CD4-positive, alpha-beta T cell treated with Interleukin-1 beta for 1 hour (primary cell): ENCODE results near the gene TNK2.
A peak's percentile ranks its signal among the peaks of the same experiment; 100 is the strongest.
"Not testable (repeated sequence)": the region's sequence is repeated elsewhere in the genome, so short reads cannot be mapped to it uniquely, and the experiment has no call there.

ENCODE experiments used
- DNase-seq, 2 donors: peaks; one replicate each; pipeline ENCODE4 v3.0.0-alpha.2; 2020 to 2022

TNK2 gene

DNA sequence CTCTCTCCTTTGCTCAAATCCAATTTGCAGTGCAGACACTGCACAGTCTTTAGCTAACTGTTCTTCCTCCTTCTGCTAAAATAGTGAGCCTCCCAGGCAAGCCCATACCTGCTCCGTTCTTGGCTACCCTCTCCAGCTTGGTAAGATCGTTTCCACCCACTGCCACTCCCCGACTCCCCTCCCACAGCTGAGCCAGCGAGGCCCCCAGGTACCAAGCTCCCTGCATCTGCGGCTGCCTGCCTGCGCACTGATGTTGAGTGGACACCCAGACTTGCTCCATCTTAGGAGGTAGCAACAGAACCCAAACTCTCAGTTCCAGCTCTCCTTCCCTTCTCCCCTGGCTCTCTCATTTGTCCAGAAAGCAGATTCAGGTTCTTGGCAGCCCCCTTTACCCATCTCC is 7.9 kb upstream of the TNK2 start:
- no peak for DNase-seq

DNA sequence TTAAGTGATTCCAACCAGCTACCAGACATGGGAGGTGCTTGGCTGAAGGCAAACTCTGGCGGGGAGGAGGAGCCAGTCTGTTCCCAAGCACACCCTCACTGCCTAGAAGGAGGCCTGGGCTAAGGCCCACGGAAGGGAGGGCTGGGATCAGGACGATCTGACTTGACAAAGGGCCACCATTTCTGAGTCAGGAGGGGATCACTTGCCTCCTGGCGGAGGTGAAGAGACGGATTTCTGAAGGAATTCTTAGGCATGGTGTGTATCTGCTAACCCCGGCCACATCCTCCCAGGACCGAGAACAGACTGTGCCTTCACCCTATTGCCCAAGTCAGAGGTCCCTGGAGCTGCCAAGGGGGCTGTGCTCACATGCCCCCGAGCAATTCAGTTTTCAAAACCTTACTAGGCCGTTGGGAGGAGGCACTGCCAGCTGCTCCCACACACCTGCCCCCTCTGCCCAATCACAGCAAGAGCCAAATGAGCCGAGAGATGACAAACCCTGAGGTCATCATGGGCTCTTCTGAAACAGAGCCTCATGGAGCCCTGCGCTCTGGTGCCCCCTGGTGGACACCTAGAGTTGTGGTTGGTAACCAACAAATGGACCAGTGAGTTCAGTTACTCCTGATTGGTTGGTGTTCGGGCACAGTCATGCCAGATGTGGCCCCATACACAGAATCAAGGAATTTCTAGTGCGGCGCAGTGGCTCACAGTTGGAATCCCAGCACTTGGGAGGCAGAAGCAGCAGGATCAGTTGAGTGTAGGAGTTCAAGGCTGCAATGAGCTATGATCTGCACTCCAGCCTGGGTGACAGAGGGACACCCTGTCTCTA is 6.5 kb upstream of the TNK2 start:
- DNase-seq: peak; percentile 93 to 94

DNA sequence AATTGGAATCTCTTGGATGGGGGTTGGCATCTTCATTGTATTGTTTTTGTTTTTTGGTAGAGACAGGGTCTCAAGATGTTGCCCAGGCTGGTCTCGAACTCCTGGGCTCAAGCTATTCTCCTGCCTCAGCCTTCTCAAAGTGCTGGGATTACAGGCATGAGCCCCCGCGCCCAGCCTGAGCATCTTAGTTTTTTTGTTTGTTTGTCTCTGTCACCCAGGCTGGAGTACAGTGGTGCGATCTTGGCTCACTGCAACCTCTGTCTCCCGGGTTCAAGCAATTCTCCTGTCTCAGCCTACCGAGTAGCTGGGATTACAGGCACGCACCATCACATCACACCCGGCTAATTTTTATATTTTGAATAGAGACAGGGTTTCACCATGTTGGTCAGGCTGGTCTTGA is 5.8 kb upstream of the TNK2 start:
- DNase-seq: not testable (repeated sequence)

DNA sequence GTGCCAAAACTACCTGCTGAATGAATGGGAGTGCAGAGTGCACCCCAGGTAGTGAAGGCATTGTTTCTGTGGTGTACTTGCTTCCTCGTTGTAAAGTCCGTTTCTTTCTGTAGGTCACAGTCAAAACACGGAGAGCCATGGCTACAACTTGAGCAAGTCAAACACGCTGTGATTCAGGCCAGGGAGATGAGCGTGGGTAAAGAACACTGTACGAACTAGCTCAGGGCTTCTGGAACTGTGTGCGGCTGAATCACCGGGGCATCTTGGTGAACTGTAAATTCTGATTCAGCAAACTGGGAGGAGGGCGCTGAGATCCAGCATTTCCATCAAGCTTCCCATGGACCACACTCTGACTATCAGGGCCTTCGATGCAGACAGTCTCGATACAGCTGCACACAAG is 5.0 kb upstream of the TNK2 start:
- DNase-seq: no peak

DNA sequence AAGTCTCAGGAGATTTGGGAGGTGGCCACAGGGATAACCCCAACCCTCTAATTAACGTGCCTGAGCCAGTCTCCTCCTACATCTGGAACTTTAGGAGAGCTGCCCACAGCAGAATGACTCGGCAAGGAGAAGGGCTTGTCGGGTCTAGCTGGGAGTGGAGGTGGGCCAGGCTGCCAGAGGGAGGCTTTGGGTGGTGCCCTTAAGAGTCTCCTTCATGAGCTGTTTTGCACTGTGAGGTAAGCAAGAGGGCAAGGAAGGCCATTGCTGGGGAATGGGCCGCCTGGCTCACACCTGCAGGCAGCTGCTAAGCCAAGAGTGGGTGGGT is 3.6 kb upstream of the TNK2 start:
- DNase-seq: no peak

DNA sequence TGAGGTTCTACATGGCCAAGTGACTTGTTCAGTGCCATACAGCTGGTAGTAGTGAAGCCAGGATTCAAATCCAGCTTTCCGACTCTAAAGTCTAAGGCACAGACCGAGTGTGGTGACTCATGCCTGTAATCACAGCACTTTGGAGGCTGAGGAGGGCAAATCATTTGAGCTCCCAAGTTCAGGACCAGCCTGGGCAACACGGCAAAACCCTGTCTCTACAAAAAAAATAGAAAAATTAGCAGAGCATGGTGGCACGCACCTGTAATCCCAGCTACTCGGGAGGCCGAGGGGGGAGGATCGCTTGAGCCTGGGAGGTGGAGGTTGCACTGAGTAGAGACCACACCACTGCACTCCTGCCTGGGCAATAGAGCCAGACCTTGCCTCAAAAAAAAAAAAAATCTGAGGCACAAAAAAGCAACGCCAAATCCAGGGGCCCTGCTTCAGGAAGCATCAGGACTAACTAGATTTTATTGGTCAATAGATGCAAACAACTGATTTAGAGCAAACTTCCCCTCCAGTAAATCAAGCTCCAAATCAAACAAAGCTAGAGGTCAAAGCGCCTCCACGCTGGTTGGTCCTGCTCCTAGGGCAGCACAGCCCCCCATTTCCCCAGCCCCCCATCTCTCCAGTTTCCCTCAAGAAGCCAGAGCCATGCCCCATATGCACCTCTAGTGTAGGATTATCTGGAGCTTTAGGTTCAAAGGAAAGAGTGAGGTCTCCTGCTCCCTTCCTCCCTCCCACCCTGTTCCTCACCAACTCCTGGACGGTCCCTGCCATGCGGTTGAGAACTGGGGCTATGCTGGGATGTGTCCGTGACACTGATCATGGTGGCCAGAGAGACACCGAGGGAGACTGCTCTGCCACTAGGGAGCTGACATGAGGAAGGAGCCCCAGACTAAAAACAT is 2.9 kb upstream of the TNK2 start:
- DNase-seq: no peak

DNA sequence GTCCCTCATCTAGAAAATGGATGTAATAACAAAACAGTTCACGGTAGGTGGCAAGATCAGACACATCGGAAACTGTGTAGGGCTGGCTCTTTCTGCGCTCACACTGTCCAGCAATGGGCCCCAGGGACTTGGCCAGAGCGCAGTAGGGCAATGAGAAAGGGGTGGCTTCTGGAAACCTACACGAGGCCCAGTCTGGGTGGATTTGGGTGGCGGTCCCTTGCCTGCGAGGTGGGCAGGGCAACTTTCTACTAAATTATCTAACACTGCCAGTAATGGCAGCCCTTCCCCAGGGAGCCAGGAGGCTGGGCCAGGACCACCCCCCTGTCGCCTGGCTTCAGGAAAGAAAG is 2.1 kb upstream of the TNK2 start:
- DNase-seq: no peak

DNA sequence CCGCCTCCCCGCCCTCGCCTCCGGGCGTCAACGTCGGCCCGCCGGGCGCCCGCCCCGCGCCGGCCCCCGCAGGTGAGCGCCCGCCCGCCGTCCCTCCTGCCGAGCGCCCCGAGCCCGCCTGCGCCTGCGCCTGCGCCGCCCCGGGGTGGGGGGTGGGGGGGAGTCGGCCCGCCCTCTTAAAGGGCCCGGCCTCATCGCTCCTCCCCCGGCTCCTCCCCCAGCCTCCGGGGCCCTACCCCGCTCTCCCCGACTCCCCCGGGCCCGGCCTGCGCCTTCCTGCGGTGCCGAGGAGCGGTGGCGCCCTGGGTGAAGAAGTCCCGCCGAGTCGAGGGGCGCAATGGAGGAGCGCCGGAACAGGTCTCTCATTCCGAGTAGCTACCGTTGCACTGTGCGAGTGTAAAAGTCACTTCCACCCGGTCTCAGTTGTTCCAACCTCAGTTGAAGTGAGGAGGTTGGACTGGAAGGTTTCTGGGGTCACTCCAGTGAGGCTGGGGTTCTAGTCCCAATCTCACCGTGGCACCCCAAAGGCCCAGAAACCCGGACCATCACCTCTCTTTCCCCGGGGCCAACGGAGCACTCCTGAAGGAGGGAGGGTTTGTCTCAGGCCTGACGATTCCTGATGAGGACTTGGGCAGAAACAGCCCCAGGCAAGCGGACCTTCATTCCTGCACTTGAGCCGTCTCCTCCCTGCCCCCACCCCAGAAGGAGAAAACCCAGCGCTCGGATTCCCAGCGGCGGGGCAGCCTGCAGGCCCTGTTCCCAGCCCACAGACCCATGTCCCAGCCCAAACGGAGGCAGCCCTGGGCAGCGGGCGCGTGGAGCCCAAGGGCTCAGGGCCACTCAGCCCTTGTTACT is 1.5 kb upstream of the TNK2 start:
- DNase-seq: peak; percentile 89 to 91

DNA sequence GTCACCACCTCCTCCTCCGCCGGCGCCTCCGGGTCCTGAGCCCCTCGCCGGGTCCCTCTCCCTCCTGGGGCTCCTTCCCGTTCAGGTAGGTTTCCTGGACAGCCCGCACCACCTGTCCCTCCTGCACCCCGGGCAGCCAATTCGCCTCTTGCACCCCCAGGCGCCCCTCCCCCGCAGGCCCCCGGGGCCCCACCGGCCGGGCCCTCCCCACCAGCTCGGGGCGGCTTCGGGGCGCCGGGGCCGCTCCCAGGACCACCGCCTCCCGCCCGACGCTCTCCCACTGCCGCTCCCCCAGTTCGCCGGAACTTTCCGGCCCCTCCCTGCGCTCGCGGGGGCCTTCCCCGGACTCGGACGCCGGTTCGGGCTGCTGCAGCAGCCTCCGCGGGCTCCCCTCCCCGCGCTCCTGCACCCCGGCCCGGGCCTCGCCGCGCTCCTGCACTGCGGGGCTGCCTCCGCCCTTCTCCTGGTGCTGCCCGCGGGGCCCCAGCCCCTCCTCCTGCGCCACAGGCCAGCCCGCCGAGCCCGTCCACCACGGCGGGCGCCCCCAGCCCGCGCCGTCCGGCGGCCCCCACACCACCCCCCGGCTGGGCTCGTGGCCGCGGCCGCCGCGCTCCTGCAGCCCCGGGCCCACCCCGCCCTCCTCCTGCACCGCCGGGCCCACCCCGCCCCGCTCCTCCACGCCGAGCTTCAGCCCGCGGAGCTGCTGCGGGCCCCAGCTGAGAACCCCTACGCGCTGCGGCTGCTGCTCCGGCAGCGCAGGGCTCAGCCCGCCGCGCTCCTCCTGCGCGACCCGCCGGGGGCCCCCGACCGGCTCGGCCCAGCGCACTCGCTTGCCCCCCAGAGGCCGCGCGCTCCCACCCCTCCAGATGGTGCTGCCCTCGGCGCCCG is 587 bp upstream of the TNK2 start:
- no peak for DNase-seq

DNA sequence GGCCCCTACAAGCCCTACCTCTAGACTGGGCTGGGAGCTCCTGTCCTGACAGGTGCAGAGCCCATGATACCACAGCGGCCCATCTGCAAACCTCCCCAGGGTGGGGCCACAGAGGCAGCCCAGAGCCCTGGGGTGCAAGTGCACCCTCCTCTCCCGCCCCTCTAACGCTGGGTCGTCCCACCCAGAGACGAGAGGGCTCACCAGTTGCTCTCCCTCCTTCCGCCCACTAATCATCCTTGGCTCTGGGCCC is 742 bp downstream of the TNK2 start:
- DNase-seq: peak in 1 of 2 donors; percentile 41

DNA sequence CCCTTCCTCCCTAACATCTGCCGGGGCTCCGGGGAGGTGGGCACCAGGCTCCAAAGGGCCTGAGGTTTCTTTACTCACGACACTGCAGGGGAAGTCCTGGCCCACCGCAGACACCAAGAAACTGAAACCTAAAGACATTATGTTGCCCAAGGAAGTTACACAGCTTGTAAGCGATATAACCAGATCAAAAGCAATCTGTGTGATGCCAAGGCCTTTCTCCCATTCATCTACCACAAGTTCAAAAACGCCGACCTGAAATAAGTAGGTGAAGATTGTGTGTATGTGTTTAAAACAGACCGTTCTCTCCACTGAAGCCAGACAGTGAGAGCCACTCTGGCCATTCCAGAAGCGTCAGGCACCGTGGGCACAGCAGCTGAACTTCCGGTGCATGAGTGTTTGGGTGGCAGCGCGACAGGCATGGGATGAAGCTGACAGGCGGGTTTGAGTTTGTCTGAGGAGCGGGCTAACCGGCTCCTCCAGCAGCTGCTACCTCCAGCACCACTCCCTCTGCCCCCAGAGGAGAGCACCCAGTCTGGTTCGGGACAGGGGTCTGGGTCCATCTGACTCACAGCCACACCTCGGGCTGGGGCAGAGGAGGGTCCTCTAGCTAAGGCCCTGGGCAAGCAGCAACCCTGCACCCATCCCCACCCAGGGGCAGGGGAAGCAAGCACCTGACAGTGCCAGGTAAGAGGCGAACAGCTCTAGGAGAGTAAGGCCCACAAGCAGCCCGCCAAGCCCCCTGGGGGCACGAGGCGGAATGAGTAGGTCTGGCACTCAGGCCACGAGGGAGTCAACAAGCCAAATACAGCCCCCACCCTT is 1.3 kb downstream of the TNK2 start:
- peak; percentile 83 to 85 for DNase-seq

DNA sequence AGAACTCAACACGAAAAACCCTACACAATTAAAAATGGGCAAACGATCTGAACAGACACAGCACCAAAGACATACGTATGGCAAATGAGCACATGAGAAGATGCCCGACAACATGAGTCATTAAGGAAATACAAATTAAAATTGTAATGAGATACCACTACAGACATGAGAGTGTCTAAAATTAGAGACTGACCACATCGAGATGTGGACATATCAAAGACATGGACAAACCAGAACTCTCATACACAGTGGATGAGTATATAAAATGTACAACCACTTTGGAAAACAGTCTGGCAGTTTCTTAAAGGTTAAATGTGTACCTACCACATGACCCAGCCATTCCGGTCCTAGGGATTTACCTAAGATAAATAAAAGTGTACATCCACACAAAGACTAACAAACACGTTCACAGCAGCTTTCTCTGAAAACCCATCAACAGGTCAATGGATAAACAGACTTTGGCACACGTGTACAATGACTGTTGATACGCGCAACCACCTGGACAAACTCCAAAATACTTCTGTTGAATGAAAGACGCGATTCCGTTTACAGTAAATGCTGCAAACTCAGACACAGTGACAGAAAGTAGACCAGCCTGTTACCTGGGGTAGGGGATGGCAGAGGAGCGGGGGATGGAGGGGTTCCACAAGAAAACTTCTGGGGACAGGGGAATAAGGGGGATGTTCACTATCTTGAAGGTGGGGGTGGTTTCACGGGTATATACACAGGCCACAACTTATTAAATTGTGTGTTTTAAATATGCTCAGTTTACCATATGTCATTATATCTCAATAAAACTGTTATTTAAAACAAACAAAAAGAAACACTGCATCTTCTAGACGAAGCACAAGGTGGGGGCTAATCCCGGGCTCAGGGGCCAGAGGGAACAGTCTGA is 2.1 kb downstream of the TNK2 start:
- DNase-seq: peak; percentile 20 to 29

DNA sequence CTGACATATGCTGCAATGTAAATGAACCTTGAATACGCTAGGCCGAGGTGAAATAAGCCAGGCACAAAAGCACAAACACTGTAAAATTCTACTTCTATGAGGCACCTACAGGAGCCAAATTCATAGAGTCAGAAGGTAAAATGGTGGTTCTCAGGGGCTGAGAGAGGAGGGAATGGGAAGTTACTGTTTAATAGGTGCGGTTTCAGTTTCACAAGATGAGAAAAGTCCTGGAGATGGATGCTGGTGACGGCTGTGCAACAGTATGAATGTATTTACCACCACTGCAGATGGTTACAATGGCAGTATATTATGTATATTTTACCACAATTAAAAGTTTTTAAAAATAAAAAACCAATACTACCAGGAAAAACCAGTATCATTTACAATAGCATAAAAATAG is 4.0 kb downstream of the TNK2 start:
- no peak for DNase-seq

DNA sequence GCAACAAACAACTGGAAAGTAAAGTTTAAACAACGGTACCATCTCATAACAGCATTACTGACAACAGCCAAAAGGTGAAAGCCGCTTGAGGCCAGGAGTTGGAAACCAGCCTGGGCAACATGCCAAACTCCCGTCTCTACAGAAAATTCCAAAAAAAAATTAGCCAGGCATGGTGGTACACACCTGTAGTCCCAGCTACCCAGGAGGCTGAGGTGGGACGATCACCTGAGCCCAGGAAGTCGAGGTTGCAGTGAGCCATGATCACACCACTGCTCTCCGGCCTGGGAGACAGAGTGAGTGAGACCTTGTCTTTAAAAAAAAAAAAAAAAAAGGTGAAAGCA is 4.4 kb downstream of the TNK2 start:
- DNase-seq: no peak

DNA sequence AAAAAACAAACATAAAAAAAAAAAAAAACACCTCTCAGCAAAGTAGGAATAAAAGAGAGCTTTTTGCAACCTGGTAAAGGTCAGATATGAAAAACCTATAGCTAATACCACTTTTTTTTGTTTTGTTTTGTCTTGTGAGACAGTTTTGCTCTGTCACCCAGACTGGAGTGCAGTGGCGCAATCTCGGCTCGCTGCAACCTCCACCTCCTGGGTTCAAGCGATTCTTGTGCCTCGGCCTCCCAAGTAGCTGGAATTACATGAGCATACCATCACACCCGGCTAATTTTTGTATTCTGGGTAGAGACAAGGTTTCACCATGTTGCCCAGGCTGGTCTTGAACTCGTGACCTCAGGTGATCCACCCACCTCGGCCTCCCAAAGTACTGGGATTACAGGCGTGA is 5.7 kb downstream of the TNK2 start:
- DNase-seq: not testable (repeated sequence)

DNA sequence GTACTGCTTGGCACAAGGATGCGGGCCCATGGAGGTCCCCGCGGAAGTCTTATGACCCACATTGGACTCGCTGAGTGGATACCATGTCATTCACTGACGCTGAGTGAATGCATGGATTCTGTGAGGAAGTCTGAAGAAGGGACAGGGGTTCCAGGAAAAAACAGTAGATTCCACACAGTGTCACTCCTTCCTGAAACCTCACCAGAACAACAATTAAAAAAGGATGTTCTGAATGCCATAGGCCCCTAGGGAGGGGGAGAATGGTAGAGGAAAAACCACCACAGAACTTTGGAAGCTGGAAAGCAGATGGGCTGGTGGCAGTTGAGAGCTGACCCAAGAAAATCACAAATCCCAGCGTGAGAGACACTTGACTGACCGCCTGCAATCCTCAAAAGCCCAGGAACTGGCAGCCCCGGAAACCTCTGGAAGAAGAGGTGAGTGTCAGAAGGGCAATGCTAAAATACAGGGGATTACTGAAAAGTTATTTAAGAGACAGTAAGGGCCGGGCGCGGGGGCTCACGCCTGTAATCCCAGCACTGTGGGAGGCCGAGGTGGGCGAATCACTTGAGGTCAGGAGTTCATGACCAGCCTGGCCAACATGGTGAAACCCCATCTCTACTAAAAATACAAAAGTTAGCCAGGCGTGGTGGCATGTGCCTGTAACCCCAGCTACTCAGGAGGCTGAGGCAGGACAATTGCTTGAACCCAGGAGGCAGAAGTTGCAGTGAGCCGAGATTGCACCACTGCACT is 6.3 kb downstream of the TNK2 start:
- DNase-seq: not testable (repeated sequence)

DNA sequence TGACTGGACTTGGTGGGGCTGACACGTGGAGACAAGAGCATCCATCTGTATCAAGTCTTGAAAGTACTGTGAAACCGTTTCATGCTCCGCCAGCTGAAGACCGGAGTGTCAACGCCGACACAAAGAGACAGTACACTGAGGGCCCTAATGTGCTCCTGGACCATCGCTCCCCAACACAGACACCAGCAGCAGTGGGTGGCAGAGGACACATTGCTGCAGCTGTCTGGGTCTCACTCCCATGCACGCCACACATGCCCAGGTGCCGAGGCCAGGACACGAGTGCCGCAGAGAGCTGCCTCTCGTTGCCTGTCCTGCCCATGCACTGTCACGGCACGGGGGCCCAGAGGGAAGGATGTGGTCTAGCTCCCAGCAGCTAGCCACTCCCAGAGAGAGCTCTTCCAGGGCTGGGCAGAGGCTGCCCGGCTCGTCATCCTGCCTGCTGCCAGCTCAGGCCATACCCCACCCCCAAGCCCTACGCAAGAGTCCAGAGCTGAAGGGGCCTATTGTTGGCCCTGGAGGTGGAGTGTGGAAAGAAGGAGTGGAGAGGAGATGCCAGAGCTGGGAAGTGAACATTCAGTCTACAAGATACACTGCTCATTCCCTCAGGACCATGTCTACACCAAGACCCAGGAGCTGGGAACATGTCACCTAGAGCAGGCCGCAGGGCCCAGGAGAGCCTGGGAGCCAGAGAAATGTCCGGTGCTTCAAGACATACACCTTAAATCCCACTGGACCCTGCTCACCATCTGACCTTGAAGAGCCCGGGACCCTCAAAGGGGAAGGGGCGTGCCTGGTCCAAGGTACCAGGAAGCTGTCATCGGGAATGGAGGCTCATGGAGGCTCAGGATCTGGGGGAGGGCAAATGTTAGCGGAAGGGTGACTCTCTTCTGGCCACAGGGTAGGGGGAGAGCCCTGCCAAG is 7.7 kb downstream of the TNK2 start:
- peak; percentile 43 to 80 for DNase-seq

DNA sequence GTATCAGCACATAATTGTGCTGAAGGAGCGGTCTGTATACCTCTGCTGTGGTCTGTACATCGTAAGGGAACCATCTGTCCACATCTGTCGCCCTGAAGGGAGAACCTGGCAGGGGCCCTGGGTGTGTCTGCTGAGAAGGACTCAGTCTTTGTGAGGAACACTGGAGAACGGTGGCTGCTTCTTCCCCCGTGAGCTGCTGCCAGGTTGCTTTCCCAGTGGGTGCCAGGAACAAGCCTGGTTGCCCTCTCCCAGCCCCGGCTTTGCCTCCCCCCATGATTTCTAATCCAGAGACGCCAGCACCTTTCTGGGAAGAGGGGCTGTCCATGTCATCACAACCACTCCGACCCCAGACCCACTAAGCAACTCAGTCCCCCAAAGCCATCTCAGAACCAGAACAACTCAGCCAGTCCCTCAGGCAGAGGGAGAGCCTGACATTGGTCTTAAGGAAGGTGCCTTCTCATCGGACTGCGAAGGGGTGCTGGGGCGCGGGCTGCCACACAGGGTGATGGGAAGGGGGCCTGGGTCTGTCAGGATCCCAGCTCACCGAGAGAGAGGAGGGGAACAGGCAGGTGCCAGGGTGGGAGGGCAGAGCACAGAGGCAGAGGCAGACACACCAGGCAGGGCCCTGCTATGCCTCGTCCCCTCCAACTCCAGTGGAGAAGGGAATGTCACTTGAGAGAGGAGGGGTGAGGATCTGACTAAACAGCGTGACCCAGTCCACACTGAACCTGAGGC is 8.5 kb downstream of the TNK2 start:
- DNase-seq: no peak
